Progenitor cell of endocrine pancreas (in vitro differentiated cells): ENCODE results near the gene CRYZ. TPM values are rescaled to one million over a fixed set of nuclear protein-coding genes. Genes with fewer than 3 reads are reported as not detected.
A peak's percentile ranks its signal among the peaks of the same experiment; 100 is the strongest.

Experiments used
- DNase-seq: peaks from one replicate; pipeline ENCODE4 v3.0.0; 2021; ENCODE audit warnings: low spot score; ENCODE audit not compliant: unreplicated experiment
- H3K27ac Mint-ChIP-seq: 2 replicates; pipeline ENCODE4 v1.8.0; 2021; ENCODE audit warnings: mild to moderate bottlenecking, moderate library complexity, mixed read lengths
- H3K27me3 Mint-ChIP-seq: 2 replicates; pipeline ENCODE4 v1.8.0; 2021; ENCODE audit warnings: mixed read lengths
- H3K36me3 Mint-ChIP-seq: 2 replicates; pipeline ENCODE4 v1.8.0; 2022; ENCODE audit warnings: mixed read lengths; ENCODE audit not compliant: insufficient read depth
- H3K4me1 Mint-ChIP-seq: 2 replicates; pipeline ENCODE4 v1.8.0; 2021; ENCODE audit warnings: low read depth, mixed read lengths
- H3K4me3 Mint-ChIP-seq: 2 replicates; pipeline ENCODE4 v1.8.0; 2021; ENCODE audit warnings: low read depth, mild to moderate bottlenecking, moderate library complexity, mixed read lengths
- H3K9me3 Mint-ChIP-seq: 2 replicates; pipeline ENCODE4 v1.8.0; 2021; ENCODE audit warnings: low read depth, mixed read lengths
- total RNA-seq: library from RNA; stranded (reverse); gene quantifications from 2 replicates; pipeline ENCODE4 v1.2.1, GENCODE V29; 2021
- TF ChIP-seq, protein P1 (sequence below): fragments of 200-600 bp; sonication (generic); IDR thresholded peaks from one replicate; pipeline ENCODE4 v1.5.0; 2021; ENCODE audit warnings: antibody characterized with exemption, mild to moderate bottlenecking; ENCODE audit not compliant: unreplicated experiment

CRYZ gene
- total RNA-seq, 1 donor from 2014 or later: 32.5 TPM

DNA sequence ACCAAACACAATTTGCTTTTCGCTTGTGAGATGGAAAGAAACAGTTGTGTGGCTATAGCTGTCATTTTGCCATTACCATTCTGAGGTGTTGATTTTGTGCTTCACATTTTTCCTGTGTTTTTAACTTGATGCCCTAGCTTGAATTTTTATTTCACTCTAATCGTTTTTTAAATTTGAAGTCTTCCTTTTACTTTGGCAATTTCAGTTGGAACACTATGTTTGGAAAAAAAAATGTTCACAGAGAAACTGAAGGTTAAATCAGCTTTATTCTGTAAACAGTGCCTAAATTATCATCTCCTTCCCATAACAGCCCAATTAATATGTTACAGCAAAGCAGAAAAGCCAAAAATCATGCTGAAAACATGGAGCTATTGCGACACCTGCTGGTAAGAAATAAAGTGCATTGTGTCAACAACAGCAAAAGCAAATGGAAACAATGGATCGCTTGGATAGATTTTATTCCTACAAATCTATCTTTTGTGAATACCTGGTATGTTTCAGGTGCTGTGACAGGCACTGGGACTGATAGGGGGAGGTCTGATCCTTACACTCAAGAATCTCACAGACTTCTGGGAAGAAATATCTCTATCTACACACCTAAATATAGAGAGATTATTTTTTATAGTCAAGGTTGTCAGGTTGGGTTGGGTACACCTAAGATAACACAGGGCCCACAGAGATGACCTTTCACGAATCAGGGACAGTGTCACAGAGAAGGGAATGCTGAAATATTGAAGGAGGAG lies 43.1 kb downstream of the CRYZ start:
- Mint-ChIP-seq H3K4me3 (peak overlapping the region; percentile 5), H3K27me3 (no peaks in the 10 kb centered on the region), H3K36me3 (no peaks in the 10 kb centered on the region), H3K9me3 (no peaks in the 10 kb centered on the region), H3K27ac (peak overlapping the region; percentile 82), H3K4me1 (peaks cover 13% of the 10 kb centered on the region)
- DNase-seq: peak; percentile 28
- TF ChIP-seq, protein P1, sequence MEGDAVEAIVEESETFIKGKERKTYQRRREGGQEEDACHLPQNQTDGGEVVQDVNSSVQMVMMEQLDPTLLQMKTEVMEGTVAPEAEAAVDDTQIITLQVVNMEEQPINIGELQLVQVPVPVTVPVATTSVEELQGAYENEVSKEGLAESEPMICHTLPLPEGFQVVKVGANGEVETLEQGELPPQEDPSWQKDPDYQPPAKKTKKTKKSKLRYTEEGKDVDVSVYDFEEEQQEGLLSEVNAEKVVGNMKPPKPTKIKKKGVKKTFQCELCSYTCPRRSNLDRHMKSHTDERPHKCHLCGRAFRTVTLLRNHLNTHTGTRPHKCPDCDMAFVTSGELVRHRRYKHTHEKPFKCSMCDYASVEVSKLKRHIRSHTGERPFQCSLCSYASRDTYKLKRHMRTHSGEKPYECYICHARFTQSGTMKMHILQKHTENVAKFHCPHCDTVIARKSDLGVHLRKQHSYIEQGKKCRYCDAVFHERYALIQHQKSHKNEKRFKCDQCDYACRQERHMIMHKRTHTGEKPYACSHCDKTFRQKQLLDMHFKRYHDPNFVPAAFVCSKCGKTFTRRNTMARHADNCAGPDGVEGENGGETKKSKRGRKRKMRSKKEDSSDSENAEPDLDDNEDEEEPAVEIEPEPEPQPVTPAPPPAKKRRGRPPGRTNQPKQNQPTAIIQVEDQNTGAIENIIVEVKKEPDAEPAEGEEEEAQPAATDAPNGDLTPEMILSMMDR: peak; percentile 95

DNA sequence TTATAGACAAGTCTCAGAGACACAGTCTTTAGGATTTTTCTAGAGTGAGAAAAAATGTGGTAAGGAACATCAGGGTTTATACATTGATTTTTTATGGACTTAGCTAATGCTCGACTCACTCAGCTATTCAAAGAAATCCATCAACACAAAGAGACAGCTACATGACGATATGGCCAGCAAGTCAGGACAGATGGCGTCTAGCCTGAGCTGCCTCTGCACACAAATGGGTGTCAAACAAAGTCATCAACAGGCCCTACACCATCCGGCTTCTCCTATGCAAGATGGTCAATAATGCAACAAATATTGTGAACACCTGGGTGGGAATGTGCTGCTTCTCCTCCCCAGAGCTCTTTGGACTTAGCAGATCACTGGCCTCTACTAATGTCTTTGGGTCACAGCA lies 45.9 kb downstream of the CRYZ start:
- Mint-ChIP-seq H3K36me3 (no peaks in the 10 kb centered on the region), H3K9me3 (no peaks in the 10 kb centered on the region), H3K27ac (no peak overlapping the region), H3K4me3 (no peak overlapping the region), H3K27me3 (no peaks in the 10 kb centered on the region), H3K4me1 (peaks cover 13% of the 10 kb centered on the region)
- no peak for DNase-seq
- TF ChIP-seq, protein P1: no peak

DNA sequence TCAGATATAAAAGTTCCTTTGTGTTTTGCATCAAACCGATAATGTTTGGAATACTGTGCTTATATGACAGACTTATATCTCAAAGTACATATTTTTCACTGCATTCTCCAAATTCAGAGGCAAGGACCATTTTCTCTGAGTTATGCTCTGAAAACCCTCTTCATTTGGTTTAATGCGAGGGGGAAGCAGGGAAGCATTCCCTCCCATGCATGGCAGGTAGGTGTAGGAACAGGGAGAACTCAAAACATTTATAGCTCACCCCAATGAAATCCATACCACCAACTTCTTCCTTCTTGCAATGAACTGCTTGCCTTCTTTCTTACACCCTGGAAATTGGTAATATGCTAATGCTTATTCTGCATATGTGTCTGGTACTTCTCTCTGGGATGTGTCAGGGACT lies 48.5 kb downstream of the CRYZ start:
- Mint-ChIP-seq H3K27me3 (peaks cover 3% of the 10 kb centered on the region), H3K4me3 (no peak overlapping the region), H3K9me3 (no peaks in the 10 kb centered on the region), H3K36me3 (no peaks in the 10 kb centered on the region), H3K27ac (no peak overlapping the region), H3K4me1 (peaks cover under 1% of the 10 kb centered on the region)
- DNase-seq: no peak
- TF ChIP-seq, protein P1: no peak

DNA sequence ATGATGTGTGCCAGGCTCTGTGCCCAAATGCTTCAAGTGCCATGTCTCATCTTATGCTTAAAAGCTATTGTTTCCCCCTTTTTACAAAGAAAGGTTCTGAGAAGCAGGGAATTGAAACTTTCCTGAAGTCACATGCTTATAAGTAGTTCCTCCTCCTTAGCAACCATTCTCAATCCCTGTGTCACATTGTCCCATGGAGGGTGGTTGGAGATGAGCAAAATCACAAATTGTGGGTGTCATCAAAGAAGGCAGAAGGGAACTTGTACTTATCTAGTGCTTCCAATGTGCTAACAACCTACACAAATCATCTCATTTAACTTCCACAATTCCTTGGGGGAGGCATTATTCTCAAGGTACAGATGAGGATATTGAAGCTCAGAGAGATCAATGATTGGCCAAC lies 49.2 kb downstream of the CRYZ start:
- no peak for DNase-seq
- Mint-ChIP-seq H3K27me3 (peaks cover 3% of the 10 kb centered on the region), H3K4me3 (no peak overlapping the region), H3K36me3 (no peaks in the 10 kb centered on the region), H3K4me1 (no peaks in the 10 kb centered on the region), H3K9me3 (no peaks in the 10 kb centered on the region), H3K27ac (no peak overlapping the region)
- TF ChIP-seq, protein P1: no peak

DNA sequence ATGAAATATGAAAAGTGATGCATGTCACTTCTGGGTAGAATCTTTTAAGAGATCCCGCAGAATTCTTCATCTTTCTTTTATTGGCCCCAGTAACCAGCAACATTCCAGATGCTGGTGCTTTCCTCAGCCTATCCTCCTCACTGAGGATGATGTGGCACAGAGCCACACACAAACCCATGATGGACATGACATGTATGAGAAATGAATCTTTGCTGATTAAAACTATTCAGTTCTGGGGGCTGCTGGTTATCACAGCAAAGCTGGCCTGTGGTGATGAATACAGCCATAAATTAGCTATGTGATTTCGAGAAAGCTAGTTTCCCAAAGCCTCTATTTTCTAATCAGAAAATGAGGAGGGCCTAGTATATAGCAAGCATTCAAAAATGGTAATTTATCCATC lies 51.0 kb downstream of the CRYZ start:
- Mint-ChIP-seq H3K27ac (no peak overlapping the region), H3K27me3 (peaks cover 7% of the 10 kb centered on the region), H3K4me3 (no peak overlapping the region), H3K4me1 (no peaks in the 10 kb centered on the region), H3K36me3 (no peaks in the 10 kb centered on the region), H3K9me3 (no peaks in the 10 kb centered on the region)
- DNase-seq: no peak
- TF ChIP-seq, protein P1: no peak
